WERI-Rb-1 (cell line): Measurements from ENCODE around the gene BSPRY.
A peak's percentile ranks its signal among the peaks of the same experiment; 100 is the strongest.

Source experiments
- DNase-seq: peaks from one replicate; pipeline ENCODE4 v3.0.0-alpha.2; 2020
- H3K27ac ChIP-seq: fragments of 250-450 bp; sonication (Bioruptor Pico); 2 replicates; pipeline ENCODE4 v1.5.1; 2020; ENCODE audit warnings: mild to moderate bottlenecking, moderate library complexity
- H3K27me3 ChIP-seq: fragments of 250-450 bp; sonication (Bioruptor Pico); 2 replicates; pipeline ENCODE4 v1.5.1; 2021; ENCODE audit warnings: mild to moderate bottlenecking, low read depth, moderate library complexity; ENCODE audit not compliant: insufficient read depth, severe bottlenecking
- H3K36me3 ChIP-seq: fragments of 250-450 bp; sonication (Bioruptor Pico); 2 replicates; pipeline ENCODE4 v1.5.1; 2020; ENCODE audit warnings: mild to moderate bottlenecking, moderate library complexity
- H3K4me3 ChIP-seq: 2 replicates; pipeline ENCODE4 v1.5.1; 2011; ENCODE audit warnings: low read depth, mild to moderate bottlenecking, control low read depth, low read length
- H3K9me3 ChIP-seq: fragments of 250-450 bp; sonication (Bioruptor Pico); 2 replicates; pipeline ENCODE4 v1.5.1; 2021; ENCODE audit warnings: mild to moderate bottlenecking, moderate library complexity; ENCODE audit not compliant: severe bottlenecking
- TF ChIP-seq, protein P1 (sequence below): IDR thresholded peaks from 2 replicates; pipeline ENCODE4 v1.5.1; 2011; ENCODE audit warnings: low read depth, mild to moderate bottlenecking, control low read depth, inconsistent platforms, low read length

BSPRY gene

DNA sequence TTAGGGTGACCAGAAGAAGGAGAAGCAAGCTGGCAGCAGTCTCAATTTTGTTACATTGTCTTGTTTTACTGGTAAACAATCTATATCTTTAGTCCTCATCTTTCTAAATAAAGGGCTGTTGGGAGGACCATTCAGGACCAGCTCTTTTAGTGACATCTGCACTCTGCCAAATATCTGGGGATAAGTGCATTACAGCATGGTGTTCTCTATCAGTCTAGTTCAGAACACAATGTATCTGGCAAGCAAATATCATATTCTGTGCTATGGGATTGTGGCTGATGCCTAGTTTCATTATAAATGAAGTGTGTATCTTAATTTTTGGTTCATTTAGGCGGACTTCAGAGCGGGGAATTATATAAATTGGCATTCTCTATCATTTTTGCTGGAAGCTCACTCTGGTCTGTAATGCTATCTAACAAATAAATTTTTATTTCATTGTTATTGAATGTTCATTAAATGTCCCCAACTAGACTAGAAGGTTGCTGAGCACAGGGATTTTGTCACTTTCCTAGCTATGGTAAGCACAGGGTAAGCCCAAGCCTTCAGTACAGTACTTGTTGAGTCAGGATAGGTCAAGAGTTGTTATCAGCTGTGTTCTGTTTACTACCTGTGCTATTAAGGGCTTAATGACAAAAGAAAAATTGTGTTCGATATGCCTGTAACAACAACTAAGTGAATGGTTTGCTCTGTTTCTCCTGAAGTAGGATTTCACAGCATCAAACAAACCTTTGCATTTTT, 21.1 kb upstream of the BSPRY start:
- Histone ChIP-seq H3K4me3 (no peak overlapping the region), H3K27ac (no peak overlapping the region), H3K27me3 (no peaks in the 10 kb centered on the region), H3K9me3 (no peaks in the 10 kb centered on the region), H3K36me3 (no peaks in the 10 kb centered on the region)
- no peak for DNase-seq
- TF ChIP-seq, protein P1, sequence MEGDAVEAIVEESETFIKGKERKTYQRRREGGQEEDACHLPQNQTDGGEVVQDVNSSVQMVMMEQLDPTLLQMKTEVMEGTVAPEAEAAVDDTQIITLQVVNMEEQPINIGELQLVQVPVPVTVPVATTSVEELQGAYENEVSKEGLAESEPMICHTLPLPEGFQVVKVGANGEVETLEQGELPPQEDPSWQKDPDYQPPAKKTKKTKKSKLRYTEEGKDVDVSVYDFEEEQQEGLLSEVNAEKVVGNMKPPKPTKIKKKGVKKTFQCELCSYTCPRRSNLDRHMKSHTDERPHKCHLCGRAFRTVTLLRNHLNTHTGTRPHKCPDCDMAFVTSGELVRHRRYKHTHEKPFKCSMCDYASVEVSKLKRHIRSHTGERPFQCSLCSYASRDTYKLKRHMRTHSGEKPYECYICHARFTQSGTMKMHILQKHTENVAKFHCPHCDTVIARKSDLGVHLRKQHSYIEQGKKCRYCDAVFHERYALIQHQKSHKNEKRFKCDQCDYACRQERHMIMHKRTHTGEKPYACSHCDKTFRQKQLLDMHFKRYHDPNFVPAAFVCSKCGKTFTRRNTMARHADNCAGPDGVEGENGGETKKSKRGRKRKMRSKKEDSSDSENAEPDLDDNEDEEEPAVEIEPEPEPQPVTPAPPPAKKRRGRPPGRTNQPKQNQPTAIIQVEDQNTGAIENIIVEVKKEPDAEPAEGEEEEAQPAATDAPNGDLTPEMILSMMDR = no peak

GRCh38 chr9:113331780-113332179, 17.6 kb upstream of the BSPRY start:
- no peak overlapping the region for H3K27ac ChIP-seq
- H3K4me3 ChIP-seq = no peak overlapping the region
- H3K27me3 ChIP-seq = no peaks in the 10 kb centered on the region
- TF ChIP-seq, protein P1 = no peak
- H3K9me3 ChIP-seq = no peaks in the 10 kb centered on the region
- H3K36me3 ChIP-seq = no peaks in the 10 kb centered on the region
- DNase-seq = no peak

- H3K27me3 ChIP-seq = no peaks in the 10 kb centered on the region
- no peak for DNase-seq
- H3K4me3 ChIP-seq = no peak overlapping the region
- TF ChIP-seq, protein P1 = no peak
- H3K36me3 ChIP-seq = no peaks in the 10 kb centered on the region
- no peaks in the 10 kb centered on the region for H3K9me3 ChIP-seq
- no peak overlapping the region for H3K27ac ChIP-seq
Observed at GRCh38 chr9:113337714-113338113, 11.6 kb upstream of the BSPRY start.

DNA sequence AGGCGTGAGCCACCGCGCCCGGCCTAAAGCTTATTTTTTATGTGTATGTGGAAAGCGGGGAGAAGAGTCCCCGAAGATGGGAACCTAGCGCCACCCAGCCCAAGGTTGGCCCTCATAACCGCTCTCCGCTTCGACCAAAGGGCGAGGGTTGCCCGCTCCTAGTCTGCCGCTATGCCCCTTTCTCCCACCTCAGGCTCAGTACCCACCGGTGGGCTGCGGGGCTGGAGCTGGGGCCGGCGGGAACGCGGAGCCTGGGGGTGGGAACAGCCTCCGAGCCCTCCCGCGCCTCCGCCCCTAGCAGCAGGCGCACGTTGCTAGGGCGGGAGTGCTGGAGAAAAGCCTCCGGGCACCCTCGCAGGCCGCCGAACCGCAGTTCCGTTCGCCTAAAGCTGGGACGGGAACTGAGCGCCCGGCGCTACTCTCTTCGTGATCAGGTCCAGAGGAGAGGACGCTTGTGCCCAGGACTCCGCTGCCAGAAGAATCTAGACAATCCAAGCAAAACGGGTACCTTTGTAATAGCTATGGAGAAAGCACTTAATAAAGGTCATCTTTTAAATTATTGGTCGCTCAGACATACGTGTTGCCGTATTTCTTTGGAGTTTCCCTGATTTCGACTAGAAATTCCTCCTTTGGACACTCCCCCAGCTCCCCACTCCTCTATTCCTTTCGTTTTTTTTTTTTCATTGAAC, 9.2 kb upstream of the BSPRY start, which contains the start of gene WDR31:
Gene WDR31 (minus strand): TSS at position 265 of the 689 bp plus-strand sequence. CDS start 8,253 bp downstream, outside the sequence.
- Histone ChIP-seq H3K27me3 (no peaks in the 10 kb centered on the region), H3K4me3 (peak within 1 kb of the TSS; percentile 86), H3K27ac (peak within 1 kb of the TSS; percentile 83), H3K9me3 (peaks cover 2% of the 10 kb centered on the region), H3K36me3 (no peaks in the 10 kb centered on the region)
- TF ChIP-seq, protein P1 = no peak
- peak; percentile 93 for DNase-seq

- TF ChIP-seq, protein P1 = no peak
- Histone ChIP-seq H3K4me3 (no peak overlapping the region), H3K36me3 (no peaks in the 10 kb centered on the region), H3K27me3 (no peaks in the 10 kb centered on the region), H3K27ac (no peak overlapping the region), H3K9me3 (peaks cover 2% of the 10 kb centered on the region)
- no peak for DNase-seq
Observed at GRCh38 chr9:113341712-113342410, 7.5 kb upstream of the BSPRY start.
